Activated naive CD4-positive, alpha-beta T cell treated with anti-CD3 and anti-CD28 coated beads, Interleukin-2, amount 10 ng/mL, durations not matched to agents 7 days and 5 days (primary cell): ENCODE results near the gene PYDC2.

Source experiments
- CTCF ChIA-PET: fragments of 350-600 bp; sonication (Branson Sonifier 250); formaldehyde crosslinking; loops from one replicate; lab custom pipeline; 2021; ENCODE audit warnings: antibody characterized with exemption; lab: Charles Lee
- DNase-seq: peaks from one replicate; pipeline ENCODE4 v3.0.0-alpha.2; 2020
- H3K27ac Mint-ChIP-seq: one replicate; pipeline ENCODE4 v1.8.0; 2021; ENCODE audit warnings: mild to moderate bottlenecking, moderate library complexity, mixed read lengths
- H3K27me3 Mint-ChIP-seq: one replicate; pipeline ENCODE4 v1.8.0; 2021; ENCODE audit warnings: mild to moderate bottlenecking, mixed read lengths
- H3K36me3 Mint-ChIP-seq: one replicate; pipeline ENCODE4 v1.8.0; 2021; ENCODE audit warnings: mixed read lengths
- H3K4me1 Mint-ChIP-seq: one replicate; pipeline ENCODE4 v1.8.0; 2021; ENCODE audit warnings: mixed read lengths
- H3K4me3 Mint-ChIP-seq: one replicate; pipeline ENCODE4 v1.8.0; 2021; ENCODE audit warnings: mild to moderate bottlenecking, moderate library complexity, mixed read lengths
- H3K9me3 Mint-ChIP-seq: one replicate; pipeline ENCODE4 v1.8.0; 2021; ENCODE audit warnings: mixed read lengths

PYDC2 gene

DNA sequence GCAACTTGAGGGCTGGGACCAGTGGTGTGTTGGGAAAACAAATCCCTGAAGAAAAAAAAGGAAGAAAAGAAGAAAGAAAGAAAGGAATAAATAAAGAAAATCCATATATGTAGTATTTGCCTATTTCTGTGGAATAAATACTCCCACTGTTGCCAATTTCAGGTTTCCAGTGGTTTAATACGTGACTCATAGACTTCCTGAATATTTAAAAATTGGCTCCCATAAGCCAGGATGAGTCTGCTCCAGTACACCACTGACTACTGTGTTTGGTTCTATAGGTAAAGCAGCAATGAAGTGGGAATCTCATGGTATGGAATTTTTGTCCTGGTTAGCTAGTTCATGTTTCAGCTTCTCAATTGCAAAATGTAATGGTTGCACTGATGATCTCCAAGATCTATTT, 31.6 kb downstream of the PYDC2 start:
- peaks cover 3% of the 10 kb centered on the region for H3K9me3 Mint-ChIP-seq
- no peaks in the 10 kb centered on the region for H3K27me3 Mint-ChIP-seq
- no peak overlapping the region for H3K27ac Mint-ChIP-seq
- CTCF ChIA-PET, result no interaction called here
- no peak for DNase-seq
- H3K4me3 Mint-ChIP-seq, result no peak overlapping the region
- H3K36me3 Mint-ChIP-seq, result no peaks in the 10 kb centered on the region
- no peaks in the 10 kb centered on the region for H3K4me1 Mint-ChIP-seq

- H3K27me3 Mint-ChIP-seq, result no peaks in the 10 kb centered on the region
- CTCF ChIA-PET, result no interaction called here
- H3K4me3 Mint-ChIP-seq, result no peak overlapping the region
- H3K9me3 Mint-ChIP-seq, result no peaks in the 10 kb centered on the region
- no peaks in the 10 kb centered on the region for H3K4me1 Mint-ChIP-seq
- DNase-seq, result no peak
- no peaks in the 10 kb centered on the region for H3K36me3 Mint-ChIP-seq
- H3K27ac Mint-ChIP-seq, result no peak overlapping the region
Observed at GRCh38 chr3:191493336-191493735, 32.4 kb downstream of the PYDC2 start.

DNA sequence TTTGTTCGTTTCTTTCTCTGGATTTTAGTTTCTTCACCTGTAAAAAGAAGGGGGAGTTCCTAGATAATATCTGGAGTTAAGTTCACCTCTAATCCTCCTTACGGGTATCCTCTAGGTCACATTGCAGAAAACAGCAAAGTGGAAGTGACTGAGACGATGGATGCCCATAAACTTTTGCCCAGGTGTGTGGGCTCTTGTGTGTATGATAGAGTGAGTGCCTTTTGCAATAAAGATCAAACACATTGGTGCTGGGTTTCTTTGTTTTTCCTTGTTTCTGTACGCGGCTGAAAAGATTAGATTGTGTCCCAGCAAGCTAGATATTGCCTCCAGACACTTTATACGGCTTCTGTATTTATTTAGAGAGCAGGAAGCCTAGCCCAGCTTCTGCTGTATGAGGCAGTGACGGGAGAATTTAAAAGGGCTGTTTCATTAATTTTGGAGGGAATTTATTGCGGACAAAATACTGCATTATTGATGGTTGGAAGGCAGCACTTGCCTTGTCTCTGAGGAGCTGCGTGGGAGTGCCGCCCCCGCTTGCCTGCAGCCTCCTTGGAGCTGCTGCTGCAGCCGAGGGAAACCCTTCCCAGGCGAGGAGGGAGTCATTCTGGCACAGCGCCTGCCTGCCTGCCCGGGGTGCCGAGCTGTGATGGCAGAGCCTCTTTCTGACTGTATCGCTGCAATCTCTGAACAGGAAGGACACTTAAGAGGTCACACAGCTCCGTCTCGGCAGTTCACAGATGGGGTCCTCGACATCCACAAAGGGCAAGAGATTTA, 38.5 kb downstream of the PYDC2 start:
- no peak for DNase-seq
- H3K4me1 Mint-ChIP-seq, result no peaks in the 10 kb centered on the region
- H3K27ac Mint-ChIP-seq, result no peak overlapping the region
- peaks cover 2% of the 10 kb centered on the region for H3K9me3 Mint-ChIP-seq
- no peak overlapping the region for H3K4me3 Mint-ChIP-seq
- no peaks in the 10 kb centered on the region for H3K27me3 Mint-ChIP-seq
- CTCF ChIA-PET, result no interaction called here
- no peaks in the 10 kb centered on the region for H3K36me3 Mint-ChIP-seq

DNA sequence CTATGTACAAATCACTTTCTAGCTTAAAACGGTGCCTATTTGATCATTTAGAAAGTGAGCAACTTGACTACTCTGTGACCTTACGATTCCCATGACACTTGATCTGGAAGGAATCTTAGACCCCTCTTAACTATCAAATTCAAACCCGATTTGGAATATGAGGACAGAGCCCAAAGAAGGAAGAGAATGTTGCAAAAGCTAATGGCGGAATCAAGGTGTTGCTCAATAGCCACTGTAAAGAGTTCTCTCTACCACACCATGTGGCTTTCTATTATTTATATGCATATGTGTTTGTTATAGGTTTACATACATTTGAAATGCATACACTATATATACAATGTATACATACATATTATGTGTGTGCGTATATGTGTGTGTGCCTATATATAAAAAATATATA, 39.9 kb downstream of the PYDC2 start:
- Mint-ChIP-seq H3K27ac (no peak overlapping the region), H3K36me3 (no peaks in the 10 kb centered on the region), H3K4me1 (no peaks in the 10 kb centered on the region), H3K27me3 (no peaks in the 10 kb centered on the region), H3K4me3 (no peak overlapping the region), H3K9me3 (peaks cover 2% of the 10 kb centered on the region)
- CTCF ChIA-PET, result no interaction called here
- DNase-seq, result no peak

- Mint-ChIP-seq H3K27me3 (no peaks in the 10 kb centered on the region), H3K4me3 (no peak overlapping the region), H3K27ac (no peak overlapping the region), H3K9me3 (peaks cover 3% of the 10 kb centered on the region), H3K36me3 (no peaks in the 10 kb centered on the region), H3K4me1 (no peaks in the 10 kb centered on the region)
- CTCF ChIA-PET, result no interaction called here
- no peak for DNase-seq
Observed at GRCh38 chr3:191502583-191502982, 41.6 kb downstream of the PYDC2 start.

DNA sequence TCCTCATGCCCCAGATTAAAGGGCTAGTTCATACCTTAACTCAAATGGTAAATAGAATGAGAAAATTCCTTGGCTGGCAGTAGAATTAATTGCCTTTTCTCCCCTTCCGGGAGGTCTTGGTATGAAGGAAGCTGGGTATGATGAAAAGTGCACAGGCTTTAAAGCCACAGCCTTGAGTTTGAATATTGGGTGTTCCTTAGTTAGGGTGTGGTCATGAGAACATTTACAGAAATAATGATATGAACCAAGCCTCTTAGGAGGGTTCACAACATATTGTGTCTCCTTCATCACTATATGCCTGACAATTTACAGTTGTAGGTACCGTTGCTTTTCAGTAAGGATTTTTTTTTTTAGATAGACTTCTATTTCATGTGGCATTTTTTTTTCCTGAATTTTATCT, 48.1 kb downstream of the PYDC2 start:
- H3K27me3 Mint-ChIP-seq, result no peaks in the 10 kb centered on the region
- H3K4me1 Mint-ChIP-seq, result no peaks in the 10 kb centered on the region
- no peaks in the 10 kb centered on the region for H3K36me3 Mint-ChIP-seq
- H3K27ac Mint-ChIP-seq, result no peak overlapping the region
- H3K4me3 Mint-ChIP-seq, result no peak overlapping the region
- H3K9me3 Mint-ChIP-seq, result peaks cover 3% of the 10 kb centered on the region
- DNase-seq, result no peak
- CTCF ChIA-PET, result no interaction called here
